H1 (cell line): Measurements from ENCODE around the gene CACNA2D4. TPM values are rescaled to one million over a fixed set of nuclear protein-coding genes. Genes with fewer than 3 reads are reported as not detected.

ENCODE experiments used
- CTCF ChIA-PET: fragments of 300-600 bp; sonication (Branson Sonifier 250); formaldehyde crosslinking; loops from one replicate; lab custom pipeline; 2021; ENCODE audit not compliant: partially characterized antibody; lab: Charles Lee
- POLR2A ChIA-PET: fragments of 300-600 bp; sonication (Branson Sonifier 250); formaldehyde crosslinking; loops from one replicate; lab custom pipeline; 2021; ENCODE audit warnings: inconsistent platforms; ENCODE audit not compliant: partially characterized antibody; lab: Charles Lee
- DNase-seq, 2 experiments: peaks; one replicate each; pipeline versions ENCODE4 v3.0.0 to v3.0.0-alpha.2; 2010 to 2022; ENCODE audit warnings: low spot score in 2 of 2, low read depth in 1 of 2, mixed read lengths in 1 of 2
- FAIRE-seq: peaks from 2 replicates; lab custom pipeline; 2011; peaks lifted over from hg19 to GRCh38; lab: Jason Lieb, UNC
- H2AFZ ChIP-seq: 2 replicates; pipeline ENCODE4 v1.8.1; 2012; ENCODE audit warnings: low read length, inconsistent platforms
- H2AK5ac ChIP-seq: 2 replicates; pipeline ENCODE4 v1.6.1; 2013; ENCODE audit warnings: low read depth, low read length
- H2BK120ac ChIP-seq: replicated peaks from 2 replicates; pipeline ENCODE3; 2013; ENCODE audit warnings: low read depth, low read length, inconsistent platforms
- H2BK12ac ChIP-seq: 2 replicates; pipeline ENCODE4 v1.6.1; 2013; ENCODE audit warnings: low read depth, low read length
- H2BK15ac ChIP-seq: 2 replicates; pipeline ENCODE4 v1.6.1; 2013; ENCODE audit warnings: low read length
- H2BK20ac ChIP-seq: 2 replicates; pipeline ENCODE4 v1.6.1; 2013; ENCODE audit warnings: low read length
- H2BK5ac ChIP-seq: 2 replicates; pipeline ENCODE4 v1.6.1; 2013; ENCODE audit warnings: low read depth, low read length
- H3K14ac ChIP-seq: 2 replicates; pipeline ENCODE4 v1.6.1; 2013; ENCODE audit warnings: inconsistent platforms; ENCODE audit not compliant: insufficient read length
- H3K18ac ChIP-seq: 2 replicates; pipeline ENCODE4 v1.6.1; 2013; ENCODE audit warnings: low read length; ENCODE audit errors: extremely low read depth
- H3K23ac ChIP-seq: 2 replicates; pipeline ENCODE4 v1.6.1; 2013; ENCODE audit warnings: inconsistent platforms; ENCODE audit not compliant: insufficient read length
- H3K23me2 ChIP-seq: 2 replicates; pipeline ENCODE4 v1.6.1; 2013; ENCODE audit warnings: low read depth, low read length
- H3K27ac ChIP-seq: 2 replicates; pipeline ENCODE4 v1.6.1; 2011; ENCODE audit warnings: low read depth, low read length, inconsistent platforms
- H3K27me3 ChIP-seq, 4 experiments: replicated peaks in 1 of 4; 1 replicate in 1 of 4; 2 replicates in 3 of 4; pipeline versions ENCODE4 v1.6.1 to v1.8.1; 2011 to 2013; ENCODE audit warnings: low read length in 3 of 4, mild to moderate bottlenecking in 3 of 4, inconsistent platforms in 2 of 4, mixed read lengths in 2 of 4, moderate library complexity in 1 of 4; ENCODE audit not compliant: control insufficient read depth in 3 of 4, insufficient read depth in 3 of 4; ENCODE audit errors: extremely low read depth in 1 of 4
- H3K36me3 ChIP-seq, 4 experiments: 2 replicates each; pipeline versions ENCODE4 v1.6.1 to v1.8.1; 2011 to 2013; ENCODE audit warnings: mild to moderate bottlenecking in 4 of 4, low read length in 3 of 4, moderate library complexity in 2 of 4, control low read depth in 1 of 4, inconsistent platforms in 1 of 4; ENCODE audit not compliant: insufficient read depth in 4 of 4, control insufficient read depth in 2 of 4
- H3K4ac ChIP-seq: replicated peaks from 2 replicates; pipeline ENCODE3; 2013; ENCODE audit warnings: low read length, low read depth, mixed read lengths, inconsistent platforms; ENCODE audit not compliant: insufficient read length
- H3K4me1 ChIP-seq, 4 experiments: replicated peaks in 1 of 4; 1 replicate in 1 of 4; 2 replicates in 3 of 4; pipeline versions ENCODE4 v1.6.1 to v1.8.1; 2011 to 2013; ENCODE audit warnings: low read length in 3 of 4, inconsistent platforms in 2 of 4, mixed read lengths in 1 of 4; ENCODE audit not compliant: insufficient read depth in 4 of 4, control insufficient read depth in 3 of 4
- H3K4me2 ChIP-seq, 2 experiments: 2 replicates each; pipeline versions ENCODE4 v1.6.1 to v1.8.1; 2011 to 2013; ENCODE audit warnings: low read depth in 2 of 2, low read length in 2 of 2, control low read depth in 1 of 2, inconsistent platforms in 1 of 2, mild to moderate bottlenecking in 1 of 2; ENCODE audit not compliant: insufficient read depth in 1 of 2
- H3K4me3 ChIP-seq, 4 experiments: fragments of 200-600, 300-600 bp in 1 of 4; sonication (generic), shearing (Covaris generic), sonication (Bioruptor Twin) in 1 of 4; 2 replicates each; pipeline versions ENCODE4 v1.5.1 to v1.8.1; 2011 to 2016; ENCODE audit warnings: low read length in 4 of 4, low read depth in 3 of 4, control low read depth in 2 of 4, inconsistent platforms in 2 of 4, mild to moderate bottlenecking in 2 of 4, mixed read lengths in 1 of 4, moderate library complexity in 1 of 4; ENCODE audit not compliant: insufficient read depth in 2 of 4; ENCODE audit errors: extremely low read depth in 1 of 4
- H3K56ac ChIP-seq: replicated peaks from 2 replicates; pipeline ENCODE3; 2013; ENCODE audit warnings: low read depth, mild to moderate bottlenecking, mixed read lengths, low read length, inconsistent platforms; ENCODE audit not compliant: insufficient read length
- H3K79me1 ChIP-seq: 2 replicates; pipeline ENCODE4 v1.6.1; 2013; ENCODE audit warnings: low read depth, low read length, control low read depth
- H3K79me2 ChIP-seq, 2 experiments: 2 replicates each; pipeline versions ENCODE4 v1.6.1 to v1.8.1; 2012 to 2013; ENCODE audit warnings: low read length in 2 of 2, mild to moderate bottlenecking in 2 of 2, inconsistent platforms in 1 of 2; ENCODE audit not compliant: insufficient read depth in 2 of 2, control insufficient read depth in 1 of 2
- H3K9ac ChIP-seq, 4 experiments: replicated peaks in 1 of 4; 1 replicate in 1 of 4; 2 replicates in 3 of 4; pipeline versions ENCODE4 v1.6.1 to v1.8.1; 2011 to 2013; ENCODE audit warnings: low read depth in 3 of 4, low read length in 3 of 4, control low read depth in 2 of 4, mild to moderate bottlenecking in 2 of 4, moderate library complexity in 2 of 4, inconsistent platforms in 1 of 4; ENCODE audit errors: extremely low read depth in 1 of 4
- H3K9me3 ChIP-seq, 2 experiments: 2 replicates each; pipeline versions ENCODE4 v1.6.1 to v1.8.1; 2012 to 2013; ENCODE audit warnings: mild to moderate bottlenecking in 2 of 2, moderate library complexity in 2 of 2, control low read depth in 1 of 2, inconsistent platforms in 1 of 2, low read depth in 1 of 2, low read length in 1 of 2, mixed read lengths in 1 of 2; ENCODE audit not compliant: insufficient read depth in 2 of 2
- H4K20me1 ChIP-seq, 2 experiments: replicated peaks in 1 of 2; 2 replicates each; pipeline versions ENCODE3 to v1.8.1; 2011 to 2013; ENCODE audit warnings: inconsistent platforms in 2 of 2, low read length in 2 of 2, mild to moderate bottlenecking in 1 of 2; ENCODE audit not compliant: insufficient read depth in 2 of 2, control insufficient read depth in 1 of 2
- H4K5ac ChIP-seq: 2 replicates; pipeline ENCODE4 v1.6.1; 2013; ENCODE audit warnings: low read length, low read depth, mixed read lengths, inconsistent platforms; ENCODE audit not compliant: insufficient read length
- H4K8ac ChIP-seq: 2 replicates; pipeline ENCODE4 v1.8.0; 2013; ENCODE audit warnings: mild to moderate bottlenecking, moderate library complexity, low read length, inconsistent platforms; ENCODE audit not compliant: insufficient read depth; ENCODE audit errors: extremely low read depth
- H4K91ac ChIP-seq: replicated peaks from 2 replicates; pipeline ENCODE3; 2013; ENCODE audit warnings: low read length, mixed read lengths, inconsistent platforms; ENCODE audit not compliant: insufficient read length
- BRCA1 ChIP-seq: IDR thresholded peaks from 2 replicates; pipeline ENCODE4 v1.6.1; 2012; ENCODE audit warnings: low read depth, low read length, improper control_type of control experiment
- CHD2 ChIP-seq: IDR thresholded peaks from 2 replicates; pipeline ENCODE4 v1.6.1; 2012; ENCODE audit warnings: low read length, improper control_type of control experiment
- CTBP2 ChIP-seq: IDR thresholded peaks from 2 replicates; pipeline ENCODE4 v1.7.0; 2011; ENCODE audit warnings: borderline replicate concordance, mild to moderate bottlenecking, moderate library complexity, mixed read lengths, low read length; ENCODE audit not compliant: insufficient read depth, insufficient read length
- GABPA ChIP-seq: IDR thresholded peaks from 2 replicates; pipeline ENCODE4 v1.6.1; 2011; ENCODE audit warnings: mild to moderate bottlenecking, low read length, moderate library complexity, borderline replicate concordance; ENCODE audit not compliant: insufficient read depth
- JUN ChIP-seq: IDR thresholded peaks from 2 replicates; pipeline ENCODE4 v1.6.1; 2011; ENCODE audit warnings: low read depth, mild to moderate bottlenecking, improper control_type of control experiment, low read length
- KDM4A ChIP-seq: IDR thresholded peaks from one replicate; pipeline ENCODE4 v1.7.1; 2012; ENCODE audit warnings: low read depth, mild to moderate bottlenecking, moderate library complexity, low read length, inconsistent platforms; ENCODE audit not compliant: severe bottlenecking
- MAFK ChIP-seq: IDR thresholded peaks from 2 replicates; pipeline ENCODE4 v1.6.1; 2012; ENCODE audit warnings: low read depth, mild to moderate bottlenecking, improper control_type of control experiment, low read length
- SIRT6 ChIP-seq: IDR thresholded peaks from one replicate; pipeline ENCODE4 v1.7.1; 2012; ENCODE audit warnings: low read length, inconsistent platforms
- TAF1 ChIP-seq: IDR thresholded peaks from 2 replicates; pipeline ENCODE4 v1.6.1; 2011; ENCODE audit warnings: mild to moderate bottlenecking, low read depth, low read length
- TCF12 ChIP-seq: IDR thresholded peaks from 2 replicates; pipeline ENCODE4 v1.6.1; 2011; ENCODE audit warnings: low read depth, mild to moderate bottlenecking, low read length
- ZNF274 ChIP-seq: IDR thresholded peaks from 2 replicates; pipeline ENCODE4 v1.7.0; 2012; ENCODE audit warnings: low read length, borderline replicate concordance; ENCODE audit errors: extremely low read depth
- WGBS, 2 experiments: shearing (Covaris generic) in 1 of 2; methylation state at CpG; one replicate each; pipeline versions ENCODE4 v1.1.6 to v1.1.7; 2013 to 2015; ENCODE audit warnings: low lambda C conversion rate in 2 of 2, mixed read lengths in 2 of 2, inconsistent platforms in 1 of 2, low coverage in 1 of 2, missing lambda C conversion rate in 1 of 2; ENCODE audit not compliant: insufficient replicate concordance in 2 of 2, insufficient coverage in 1 of 2, insufficient read length in 1 of 2; ENCODE audit errors: extremely low coverage in 1 of 2, missing lambda C conversion rate in 1 of 2; 5-methylcytosine and 5-hydroxymethylcytosine counted together
- polyA plus RNA-seq, 7 experiments: library from polyadenylated mRNA; depleted of rRNA in 3 of 7; stranded (reverse) in 5 of 7; unstranded in 2 of 7; fragments of >200 nt in 5 of 7; fragments of 200-250 nt in 2 of 7; gene quantifications; 1 replicate in 5 of 7; 2 replicates in 1 of 7; 4 replicates in 1 of 7; pipeline versions ENCODE4 v1.2.1 to v1.2.3, GENCODE V29; 2011 to 2013; ENCODE audit warnings: missing spikeins in 2 of 7, mixed read lengths in 2 of 7
- total RNA-seq: library from RNA; stranded (reverse); fragmentation: NEBNext Ultra II Directional; extraction: Animal tissue kit (Norgen Biotek cat#: 25700); gene quantifications from 2 replicates; pipeline ENCODE4 v1.2.1, GENCODE V29; 2021
- TF ChIP-seq, protein P1 (sequence below): IDR thresholded peaks from 2 replicates; pipeline ENCODE4 v1.6.1; 2012; ENCODE audit warnings: inconsistent platforms

CACNA2D4 gene
- total and polyA plus RNA-seq, 2 of the 8 experiments (the other 6 are each of a cell fraction or from before 2014, with no cell fraction given): 0.44 to 0.88 TPM

- Histone ChIP-seq H3K27ac (no peak overlapping the region), H2BK120ac (no peak overlapping the region), H3K36me3 (peaks cover 2 to 15% (median 4%) of the 10 kb centered on the region in 4 experiments; a peak in 6 of 8 replicates), H3K23me2 (no peaks in the 10 kb centered on the region), H2BK12ac (no peak overlapping the region), H4K8ac (no peak overlapping the region), H2AFZ (no peak overlapping the region), H4K20me1 (no peaks in the 10 kb centered on the region), H2BK15ac (no peak overlapping the region), H3K9me3 (no peaks in the 10 kb centered on the region), H4K91ac (no peak overlapping the region), H4K5ac (no peak overlapping the region), H3K79me2 (no peaks in the 10 kb centered on the region), H2BK20ac (no peak overlapping the region), H3K4me2 (no peak overlapping the region), H3K9ac (no peak overlapping the region), H2AK5ac (no peak overlapping the region), H3K56ac (no peak overlapping the region), H3K18ac (no peak overlapping the region), H3K14ac (no peak overlapping the region), H3K27me3 (no peaks in the 10 kb centered on the region), H3K4ac (no peak overlapping the region), H3K79me1 (no peaks in the 10 kb centered on the region), H3K4me1 (no peaks in the 10 kb centered on the region), H3K23ac (no peak overlapping the region), H2BK5ac (no peak overlapping the region), H3K4me3 (no peak overlapping the region)
- whole genome bisulfite sequencing, 2 experiments: 93% methylated on average over 5 of the region's 5 CpGs; no CpG with 5 or more reads in 1 of the 2 experiments
- ChIA-PET CTCF (interaction anchor here (0.9 to 1.5 kb wide), 3 partner anchors 9 to 47 kb away, joined by 3 to 4 read pairs (median 4); no protein-coding TSS in a partner anchor), POLR2A (no interaction called here)
- FAIRE-seq: no peak
- no peak for DNase-seq
- TF ChIP-seq GABPA: no peak
- TF ChIP-seq MAFK: no peak
- TF ChIP-seq CTBP2: no peak
- no peak for TF ChIP-seq TCF12
- no peak for TF ChIP-seq ZNF274
- TF ChIP-seq SIRT6: no peak
- TF ChIP-seq JUN: no peak
- TF ChIP-seq, protein P1, sequence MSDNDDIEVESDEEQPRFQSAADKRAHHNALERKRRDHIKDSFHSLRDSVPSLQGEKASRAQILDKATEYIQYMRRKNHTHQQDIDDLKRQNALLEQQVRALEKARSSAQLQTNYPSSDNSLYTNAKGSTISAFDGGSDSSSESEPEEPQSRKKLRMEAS: no peak
- no peak for TF ChIP-seq BRCA1
- TF ChIP-seq CHD2: no peak
- TF ChIP-seq KDM4A: no peak
- TF ChIP-seq TAF1: no peak
Observed at GRCh38 chr12:1962051-1963020, 43.9 kb upstream of the CACNA2D4 start.
